OCI-LY7 (cell line): ENCODE data around the gene CTDSPL.
"Not testable (repeated sequence)": the region's sequence is repeated elsewhere in the genome, so short reads cannot be mapped to it uniquely, and the experiment has no call there.

Experiments
- EZH2phosphoT487 ChIP-seq: fragments of 200-600 bp; sonication (generic); IDR thresholded peaks from 2 replicates; pipeline ENCODE4 v1.6.1; 2018; ENCODE audit warnings: low read depth, borderline replicate concordance, mild to moderate bottlenecking, mixed run types, antibody characterized with exemption, low read length, moderate library complexity, mixed read lengths
- TF ChIP-seq, protein P1 (sequence below): fragments of 200-600 bp; sonication (generic); conservative IDR thresholded peaks from 2 replicates; pipeline ENCODE4 v1.5.1; 2014; ENCODE audit warnings: mild to moderate bottlenecking, antibody characterized with exemption, low read length, moderate library complexity, mixed read lengths

DNA sequence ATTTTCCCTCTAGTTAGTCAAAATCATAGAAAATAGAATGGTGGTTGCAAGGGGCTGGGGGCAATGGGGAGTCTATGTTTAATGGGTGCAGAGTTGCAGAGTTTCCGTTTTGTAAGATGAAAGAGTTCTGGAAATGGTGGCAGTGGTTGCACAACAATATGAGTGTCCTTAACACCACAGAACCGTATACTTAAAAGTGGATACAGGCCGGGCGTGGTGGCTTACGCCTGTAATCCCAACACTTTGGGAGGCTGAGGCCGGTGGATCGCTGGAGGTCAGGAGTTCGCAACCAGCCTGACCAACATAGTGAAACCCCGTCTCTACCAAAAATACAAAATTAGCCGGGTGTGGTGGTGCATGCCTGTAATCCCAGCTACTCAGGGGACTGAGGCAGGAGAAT lies 126.7 kb downstream of the CTDSPL start:
- TF ChIP-seq, protein P1, sequence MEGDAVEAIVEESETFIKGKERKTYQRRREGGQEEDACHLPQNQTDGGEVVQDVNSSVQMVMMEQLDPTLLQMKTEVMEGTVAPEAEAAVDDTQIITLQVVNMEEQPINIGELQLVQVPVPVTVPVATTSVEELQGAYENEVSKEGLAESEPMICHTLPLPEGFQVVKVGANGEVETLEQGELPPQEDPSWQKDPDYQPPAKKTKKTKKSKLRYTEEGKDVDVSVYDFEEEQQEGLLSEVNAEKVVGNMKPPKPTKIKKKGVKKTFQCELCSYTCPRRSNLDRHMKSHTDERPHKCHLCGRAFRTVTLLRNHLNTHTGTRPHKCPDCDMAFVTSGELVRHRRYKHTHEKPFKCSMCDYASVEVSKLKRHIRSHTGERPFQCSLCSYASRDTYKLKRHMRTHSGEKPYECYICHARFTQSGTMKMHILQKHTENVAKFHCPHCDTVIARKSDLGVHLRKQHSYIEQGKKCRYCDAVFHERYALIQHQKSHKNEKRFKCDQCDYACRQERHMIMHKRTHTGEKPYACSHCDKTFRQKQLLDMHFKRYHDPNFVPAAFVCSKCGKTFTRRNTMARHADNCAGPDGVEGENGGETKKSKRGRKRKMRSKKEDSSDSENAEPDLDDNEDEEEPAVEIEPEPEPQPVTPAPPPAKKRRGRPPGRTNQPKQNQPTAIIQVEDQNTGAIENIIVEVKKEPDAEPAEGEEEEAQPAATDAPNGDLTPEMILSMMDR: not testable (repeated sequence)
- TF ChIP-seq EZH2phosphoT487: not testable (repeated sequence)
